GM21447 (cell line): Measurements from ENCODE around the gene ANXA3.
"Not testable (repeated sequence)": the region's sequence is repeated elsewhere in the genome, so short reads cannot be mapped to it uniquely, and the experiment has no call there.

Source experiments
- ATAC-seq: cut with Tn5 transposase; IDR thresholded peaks from one replicate; pipeline ENCODE4 v1.9.1; 2021; ENCODE audit not compliant: unreplicated experiment

ANXA3 gene

GRCh38 chr4:78570117-78570516 lies 18.5 kb downstream of the ANXA3 start:
- no peak for ATAC-seq

GRCh38 chr4:78571804-78572203 lies 20.2 kb downstream of the ANXA3 start:
- no peak for ATAC-seq

GRCh38 chr4:78578674-78579425 lies 27.3 kb downstream of the ANXA3 start:
- no peak for ATAC-seq

GRCh38 chr4:78581618-78582017 lies 30.0 kb downstream of the ANXA3 start:
- ATAC-seq: no peak

- no peak for ATAC-seq
These were observed 33.4 kb downstream of the ANXA3 start for GRCh38 chr4:78584863-78585547.

- ATAC-seq: no peak
These were observed 34.1 kb downstream of the ANXA3 start for GRCh38 chr4:78585633-78586032.

GRCh38 chr4:78588894-78589545 lies 37.5 kb downstream of the ANXA3 start:
- peak; percentile 92 for ATAC-seq

- no peak for ATAC-seq
These were observed 39.8 kb downstream of the ANXA3 start for GRCh38 chr4:78591404-78591803.

GRCh38 chr4:78592088-78592783 lies 40.7 kb downstream of the ANXA3 start:
- ATAC-seq: no peak

GRCh38 chr4:78596111-78596742 lies 44.7 kb downstream of the ANXA3 start:
- no peak for ATAC-seq

GRCh38 chr4:78598431-78598830 lies 46.9 kb downstream of the ANXA3 start:
- ATAC-seq: not testable (repeated sequence)

GRCh38 chr4:78599147-78599546 lies 47.6 kb downstream of the ANXA3 start:
- no peak for ATAC-seq

- no peak for ATAC-seq
These were observed 48.4 kb downstream of the ANXA3 start for GRCh38 chr4:78599931-78600375.

- ATAC-seq: peak; percentile 87
These were observed 49.4 kb downstream of the ANXA3 start for GRCh38 chr4:78601013-78601412.

GRCh38 chr4:78602334-78602733 lies 50.8 kb downstream of the ANXA3 start:
- no peak for ATAC-seq

GRCh38 chr4:78603384-78603783 lies 51.8 kb downstream of the ANXA3 start:
- ATAC-seq: no peak

GRCh38 chr4:78604988-78605387 lies 53.4 kb downstream of the ANXA3 start:
- no peak for ATAC-seq

GRCh38 chr4:78606035-78606434 lies 54.5 kb downstream of the ANXA3 start:
- no peak for ATAC-seq

GRCh38 chr4:78606530-78607095 lies 55.0 kb downstream of the ANXA3 start:
- ATAC-seq: no peak

- ATAC-seq: no peak
These were observed 57.1 kb downstream of the ANXA3 start for GRCh38 chr4:78608684-78609083.

GRCh38 chr4:78609580-78609979 lies 58.0 kb downstream of the ANXA3 start:
- no peak for ATAC-seq
